Measurements from ENCODE around the gene PHTF2. TPM values are rescaled to one million over a fixed set of nuclear protein-coding genes. Genes with fewer than 3 reads are reported as not detected.

Gene PHTF2
- polyA plus RNA-seq, 1 donor (not counting 4 experiments of a cell fraction or from before 2014, with no cell fraction given), result 24.1 TPM

- Histone ChIP-seq H3K4me1 (ENCODE audit: control insufficient read depth, extremely low read depth, insufficient read depth, low read length) (no peaks in the 10 kb centered on the region), H3K27me3 (ENCODE audit: control insufficient read depth, extremely low read depth, insufficient read depth, low read length) (no peaks in the 10 kb centered on the region), H2AFZ (ENCODE audit: control insufficient read depth, low read length) (no peak overlapping the region), H3K4me3 (ENCODE audit: control insufficient read depth in 2 of 3, extremely low read depth in 1 of 3, insufficient read depth in 2 of 3, low read depth in 1 of 3, low read length in 3 of 3) (no peak overlapping the region), H3K79me2 (ENCODE audit: control insufficient read depth, insufficient read depth, low read length) (no peaks in the 10 kb centered on the region), H3K4me2 (ENCODE audit: control insufficient read depth, extremely low read depth, insufficient read depth, low read depth, low read length) (no peak overlapping the region), H4K20me1 (ENCODE audit: control insufficient read depth, extremely low read depth, insufficient read depth, low read length) (no peaks in the 10 kb centered on the region), H3K9me1 (ENCODE audit: control insufficient read depth, extremely low read depth, insufficient read depth, low read length) (no peaks in the 10 kb centered on the region), H3K27ac (ENCODE audit: control insufficient read depth, insufficient read depth, low read length) (no peak overlapping the region), H3K9ac (ENCODE audit: control insufficient read depth, extremely low read depth, insufficient read depth, low read length) (no peak overlapping the region), H3K36me3 (ENCODE audit: control insufficient read depth in 2 of 2, extremely low read depth in 1 of 2, insufficient read depth in 2 of 2, low read length in 2 of 2) (no peaks in the 10 kb centered on the region), H3K9me3 (ENCODE audit: control insufficient read depth, low read depth, low read length) (no peaks in the 10 kb centered on the region)
- dilution Hi-C loops (cut with MboI; ENCODE audit: extremely low pct_ligation_motif_present, low sequenced_read_pairs), result no loop called here
- no peak for TF ChIP-seq EZH2 (IDR thresholded peaks at IDR 0.05; ENCODE audit: low read length)
- no peak for TF ChIP-seq CTCF (optimal IDR thresholded peaks at IDR 0.05 in 1 of 3, IDR thresholded peaks at IDR 0.05 in 1 of 3, conservative IDR thresholded peaks at IDR 0.05 in 1 of 3; ENCODE audit: extremely low read depth in 1 of 3, insufficient read depth in 2 of 3, low read length in 3 of 3)
- FAIRE-seq (no peak), DNase-seq (ENCODE audit: low read depth, low spot score) (no peak)
Measured at GRCh38 chr7:77843194-77843593, 44.6 kb downstream of the PHTF2 start.

DNA sequence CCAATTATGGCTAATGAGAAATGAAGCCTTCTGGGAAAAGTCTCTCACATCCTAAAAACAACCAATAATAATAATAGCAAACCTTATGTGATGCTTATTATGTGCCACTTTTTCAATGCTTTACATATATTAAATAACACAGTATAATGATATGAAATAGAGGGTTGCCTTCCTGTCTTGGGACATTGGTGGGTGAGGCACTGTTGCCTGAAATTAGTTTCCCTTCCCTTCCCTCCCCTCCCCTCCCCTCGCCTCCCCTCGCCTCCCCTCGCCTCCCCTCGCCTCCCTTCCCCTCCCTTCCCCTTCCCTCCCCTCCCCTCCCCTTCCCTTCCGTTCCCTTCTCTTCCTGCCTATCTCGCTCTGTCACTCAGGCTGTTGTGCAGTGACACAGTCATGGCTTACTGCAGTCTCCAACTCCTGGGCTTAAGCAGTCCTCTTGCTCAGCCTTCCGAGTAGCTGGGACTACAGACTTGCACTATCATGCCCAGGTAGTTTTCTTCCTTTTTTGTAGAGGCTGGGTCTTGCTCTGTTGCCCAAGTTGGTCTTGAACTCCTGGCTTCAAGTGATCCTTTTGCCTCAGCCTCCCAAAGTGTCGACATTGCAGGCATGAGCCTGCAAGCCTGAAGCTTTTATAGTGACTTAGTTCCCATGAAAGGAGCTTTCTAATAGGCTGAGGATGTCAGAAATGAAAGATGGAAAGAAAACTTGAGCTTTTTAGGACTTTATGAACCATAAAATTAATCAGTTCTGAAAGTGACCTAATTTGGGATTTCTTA, 47.9 kb downstream of the PHTF2 start:
- H3K9me3 ChIP-seq (ENCODE audit: control insufficient read depth, low read depth, low read length), result no peaks in the 10 kb centered on the region
- FAIRE-seq, result no peak

More for the DNA sequence above, 47.9 kb downstream of the PHTF2 start:
- H3K27me3 ChIP-seq (ENCODE audit: control insufficient read depth, extremely low read depth, insufficient read depth, low read length), result no peaks in the 10 kb centered on the region
- TF ChIP-seq EZH2 (IDR thresholded peaks at IDR 0.05; ENCODE audit: low read length) (no peak), CTCF (optimal IDR thresholded peaks at IDR 0.05 in 1 of 3, IDR thresholded peaks at IDR 0.05 in 1 of 3, conservative IDR thresholded peaks at IDR 0.05 in 1 of 3; ENCODE audit: extremely low read depth in 1 of 3, insufficient read depth in 2 of 3, low read length in 3 of 3) (no peak)
- dilution Hi-C loops (cut with MboI; ENCODE audit: extremely low pct_ligation_motif_present, low sequenced_read_pairs), result loop anchor here (5.0 kb wide), 1 partner anchor 39 kb away; no protein-coding TSS in a partner anchor
- no peak overlapping the region for H2AFZ ChIP-seq (ENCODE audit: control insufficient read depth, low read length)
- no peak overlapping the region for H3K4me3 ChIP-seq (ENCODE audit: control insufficient read depth in 2 of 3, extremely low read depth in 1 of 3, insufficient read depth in 2 of 3, low read depth in 1 of 3, low read length in 3 of 3)
- no peaks in the 10 kb centered on the region for H3K36me3 ChIP-seq (ENCODE audit: control insufficient read depth in 2 of 2, extremely low read depth in 1 of 2, insufficient read depth in 2 of 2, low read length in 2 of 2)
- no peak for DNase-seq (ENCODE audit: low read depth, low spot score)
- no peaks in the 10 kb centered on the region for H3K9me1 ChIP-seq (ENCODE audit: control insufficient read depth, extremely low read depth, insufficient read depth, low read length)
- no peaks in the 10 kb centered on the region for H3K4me1 ChIP-seq (ENCODE audit: control insufficient read depth, extremely low read depth, insufficient read depth, low read length)
- H3K27ac ChIP-seq (ENCODE audit: control insufficient read depth, insufficient read depth, low read length), result no peak overlapping the region
- H3K79me2 ChIP-seq (ENCODE audit: control insufficient read depth, insufficient read depth, low read length), result no peaks in the 10 kb centered on the region
- H3K9ac ChIP-seq (ENCODE audit: control insufficient read depth, extremely low read depth, insufficient read depth, low read length), result no peak overlapping the region
- no peak overlapping the region for H3K4me2 ChIP-seq (ENCODE audit: control insufficient read depth, extremely low read depth, insufficient read depth, low read depth, low read length)
- H4K20me1 ChIP-seq (ENCODE audit: control insufficient read depth, extremely low read depth, insufficient read depth, low read length), result no peaks in the 10 kb centered on the region
